Glutamatergic neuron (in vitro differentiated cells): ENCODE results near the gene OSBPL2. TPM values are rescaled to one million over a fixed set of nuclear protein-coding genes. Genes with fewer than 3 reads are reported as not detected.

Source experiments
- DNase-seq: peaks from one replicate; pipeline ENCODE4 v3.0.0; 2022
- H3K27ac Mint-ChIP-seq: one replicate; pipeline ENCODE4 v1.8.0; 2020; ENCODE audit warnings: mild to moderate bottlenecking, mixed read lengths, inconsistent platforms; ENCODE audit not compliant: unreplicated experiment
- H3K27me3 Mint-ChIP-seq: one replicate; pipeline ENCODE4 v1.8.0; 2020; ENCODE audit warnings: mild to moderate bottlenecking, moderate library complexity, mixed read lengths, inconsistent platforms; ENCODE audit not compliant: unreplicated experiment
- H3K36me3 Mint-ChIP-seq: one replicate; pipeline ENCODE4 v1.8.0; 2020; ENCODE audit warnings: mild to moderate bottlenecking, mixed read lengths, inconsistent platforms; ENCODE audit not compliant: unreplicated experiment
- H3K4me1 Mint-ChIP-seq: one replicate; pipeline ENCODE4 v1.8.0; 2020; ENCODE audit warnings: mild to moderate bottlenecking, low read depth, mixed read lengths, inconsistent platforms; ENCODE audit not compliant: unreplicated experiment
- H3K4me3 Mint-ChIP-seq: one replicate; pipeline ENCODE4 v1.8.0; 2020; ENCODE audit warnings: mild to moderate bottlenecking, mixed read lengths, inconsistent platforms; ENCODE audit not compliant: unreplicated experiment
- H3K9me3 Mint-ChIP-seq: one replicate; pipeline ENCODE4 v1.8.0; 2020; ENCODE audit warnings: mild to moderate bottlenecking, moderate library complexity, mixed read lengths, inconsistent platforms; ENCODE audit not compliant: unreplicated experiment
- total RNA-seq: library from RNA; stranded (reverse); fragmentation: NEBNext Ultra II Directional; extraction: Animal tissue kit (Norgen Biotek cat#: 25700); gene quantifications from one replicate; pipeline ENCODE4 v1.2.1, GENCODE V29; 2021; ENCODE audit not compliant: unreplicated experiment
- TF ChIP-seq, protein P1 (sequence below): fragments of 200-600 bp; sonication (generic); IDR thresholded peaks from one replicate; pipeline ENCODE4 v1.5.0; 2021; ENCODE audit not compliant: partially characterized antibody, unreplicated experiment

The OSBPL2 gene
- total RNA-seq, 1 donor from 2014 or later = 42.6 TPM

DNA sequence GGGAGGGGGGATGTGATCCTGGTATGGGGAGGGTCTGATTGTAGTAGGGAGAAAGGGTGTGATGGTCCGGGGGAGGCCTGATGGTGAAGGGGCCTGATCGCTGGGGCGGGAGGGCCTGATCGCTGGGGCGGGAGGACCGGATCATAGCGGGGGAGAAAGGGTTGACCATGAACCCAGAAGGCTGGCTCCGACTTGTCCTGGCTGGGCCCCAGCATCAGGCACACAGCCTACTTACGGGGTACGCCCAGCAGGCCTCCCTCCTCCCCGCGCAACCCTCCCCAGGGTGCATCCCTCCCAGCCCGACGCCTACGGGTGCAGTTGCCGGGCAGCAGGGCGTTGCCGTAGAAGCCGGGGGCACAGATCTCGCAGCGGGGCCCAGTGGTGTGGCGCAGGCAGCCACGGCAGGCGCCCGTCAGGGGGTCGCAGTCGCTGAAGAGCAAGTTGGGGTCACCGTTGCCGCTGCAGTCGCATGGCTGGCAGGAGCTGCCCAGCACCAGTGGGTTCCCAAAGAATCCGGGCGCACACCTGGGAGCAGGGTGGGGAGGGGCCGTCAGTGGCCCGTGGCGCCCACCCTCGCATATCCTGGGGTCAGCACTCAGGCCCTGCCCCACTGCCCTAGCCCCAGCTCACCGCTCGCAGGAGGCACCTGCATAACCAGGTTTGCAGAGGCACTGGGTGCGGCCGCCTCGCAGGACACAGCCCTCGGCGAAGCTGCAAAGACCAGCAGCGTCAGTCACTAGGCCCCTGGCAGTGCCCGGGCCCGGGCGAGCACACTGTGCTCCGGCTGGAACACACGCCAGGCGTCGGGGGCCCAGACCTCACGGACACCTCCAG lies 85.0 kb downstream of the OSBPL2 start:
- DNase-seq = no peak
- TF ChIP-seq, protein P1, sequence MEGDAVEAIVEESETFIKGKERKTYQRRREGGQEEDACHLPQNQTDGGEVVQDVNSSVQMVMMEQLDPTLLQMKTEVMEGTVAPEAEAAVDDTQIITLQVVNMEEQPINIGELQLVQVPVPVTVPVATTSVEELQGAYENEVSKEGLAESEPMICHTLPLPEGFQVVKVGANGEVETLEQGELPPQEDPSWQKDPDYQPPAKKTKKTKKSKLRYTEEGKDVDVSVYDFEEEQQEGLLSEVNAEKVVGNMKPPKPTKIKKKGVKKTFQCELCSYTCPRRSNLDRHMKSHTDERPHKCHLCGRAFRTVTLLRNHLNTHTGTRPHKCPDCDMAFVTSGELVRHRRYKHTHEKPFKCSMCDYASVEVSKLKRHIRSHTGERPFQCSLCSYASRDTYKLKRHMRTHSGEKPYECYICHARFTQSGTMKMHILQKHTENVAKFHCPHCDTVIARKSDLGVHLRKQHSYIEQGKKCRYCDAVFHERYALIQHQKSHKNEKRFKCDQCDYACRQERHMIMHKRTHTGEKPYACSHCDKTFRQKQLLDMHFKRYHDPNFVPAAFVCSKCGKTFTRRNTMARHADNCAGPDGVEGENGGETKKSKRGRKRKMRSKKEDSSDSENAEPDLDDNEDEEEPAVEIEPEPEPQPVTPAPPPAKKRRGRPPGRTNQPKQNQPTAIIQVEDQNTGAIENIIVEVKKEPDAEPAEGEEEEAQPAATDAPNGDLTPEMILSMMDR = no peak
- no peak overlapping the region for H3K27ac Mint-ChIP-seq
- no peak overlapping the region for H3K4me3 Mint-ChIP-seq
- H3K36me3 Mint-ChIP-seq = peaks cover 9% of the 10 kb centered on the region
- H3K9me3 Mint-ChIP-seq = peaks cover 6% of the 10 kb centered on the region
- H3K27me3 Mint-ChIP-seq = peaks cover 7% of the 10 kb centered on the region
- no peaks in the 10 kb centered on the region for H3K4me1 Mint-ChIP-seq

DNA sequence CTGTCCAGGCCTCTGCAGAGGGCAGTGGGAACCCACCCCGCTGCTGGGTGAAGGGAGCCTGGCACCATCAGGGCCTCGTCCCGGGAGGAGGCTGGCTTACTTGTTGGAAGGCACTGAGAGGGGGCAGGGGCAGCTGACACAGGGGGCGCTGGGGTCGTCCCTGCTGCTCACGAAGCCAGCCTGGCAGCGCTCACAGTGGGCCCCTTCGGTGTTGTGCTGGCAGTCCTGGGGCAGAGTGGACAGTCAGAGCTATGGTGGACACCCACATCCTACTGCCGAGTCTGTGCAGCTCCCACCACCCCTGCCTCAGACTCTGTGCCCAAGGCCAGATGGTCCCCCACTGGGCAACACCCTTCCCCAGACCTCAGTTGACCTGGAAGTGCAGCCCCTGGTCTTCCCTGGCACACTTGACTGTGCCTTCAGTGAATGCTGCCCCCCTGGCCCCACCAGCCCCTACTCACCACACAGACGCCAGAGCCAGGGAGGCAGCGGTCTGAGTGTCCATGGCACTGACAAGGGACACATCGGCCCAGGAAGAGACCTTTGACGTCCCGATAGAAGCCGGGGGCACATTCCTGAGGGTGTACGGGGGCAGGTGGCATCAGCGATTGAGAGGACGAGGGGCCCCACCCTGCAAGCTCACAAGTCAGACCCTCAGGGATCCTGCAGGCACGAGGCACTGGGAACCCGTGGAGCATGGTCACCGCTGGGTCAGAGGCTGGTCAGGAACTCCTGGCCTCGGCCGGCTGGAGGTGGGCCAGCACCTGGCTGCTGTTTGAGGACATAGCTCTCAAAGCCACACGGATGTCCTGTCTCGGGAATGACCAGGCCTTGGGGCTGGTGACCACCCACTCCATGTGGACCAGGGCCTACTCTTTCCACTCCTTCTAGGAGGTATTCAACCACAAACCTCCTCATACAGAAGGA lies 85.9 kb downstream of the OSBPL2 start:
- peaks cover 6% of the 10 kb centered on the region for H3K9me3 Mint-ChIP-seq
- no peaks in the 10 kb centered on the region for H3K4me1 Mint-ChIP-seq
- no peak overlapping the region for H3K4me3 Mint-ChIP-seq
- TF ChIP-seq, protein P1 = no peak
- H3K27me3 Mint-ChIP-seq = peaks cover 7% of the 10 kb centered on the region
- no peak overlapping the region for H3K27ac Mint-ChIP-seq
- no peak for DNase-seq
- H3K36me3 Mint-ChIP-seq = peaks cover 9% of the 10 kb centered on the region

DNA sequence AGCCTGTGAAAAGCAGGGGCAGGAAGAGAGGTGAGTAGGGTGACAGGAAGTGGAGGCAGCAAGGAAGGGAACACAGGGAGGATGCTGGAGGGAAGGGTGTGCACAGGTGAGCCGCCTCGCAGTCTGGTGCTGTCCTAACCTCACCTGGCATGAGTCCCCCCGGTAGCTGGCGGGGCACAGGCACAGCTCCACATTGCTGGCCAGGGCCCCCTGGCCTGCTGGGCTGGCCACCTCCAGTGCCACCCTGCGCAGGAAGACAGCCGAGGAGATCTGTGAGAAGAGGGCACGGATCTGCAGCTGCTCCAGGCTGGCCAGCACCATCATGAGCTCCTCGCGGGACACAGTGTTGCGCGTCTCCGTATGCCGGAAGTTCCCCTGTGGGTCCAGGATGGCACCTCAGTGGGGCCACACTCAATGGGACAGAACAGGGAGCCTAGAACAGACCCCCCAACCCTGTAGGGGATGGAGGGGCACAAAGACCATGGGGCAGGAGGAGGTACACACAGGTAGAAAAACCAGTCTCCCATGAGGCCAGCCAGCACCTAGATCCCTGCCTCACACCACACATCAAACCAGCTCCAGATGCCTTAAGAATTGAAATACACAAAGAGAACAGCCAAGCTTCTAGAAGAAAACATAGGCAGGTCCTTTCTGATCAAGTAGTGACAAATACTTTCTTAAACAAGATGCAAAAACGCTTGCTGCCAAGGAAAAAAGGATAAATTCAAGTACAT lies 87.0 kb downstream of the OSBPL2 start:
- TF ChIP-seq, protein P1 = no peak
- H3K4me3 Mint-ChIP-seq = no peak overlapping the region
- no peak overlapping the region for H3K27ac Mint-ChIP-seq
- H3K27me3 Mint-ChIP-seq = peaks cover 4% of the 10 kb centered on the region
- no peaks in the 10 kb centered on the region for H3K4me1 Mint-ChIP-seq
- peaks cover 6% of the 10 kb centered on the region for H3K9me3 Mint-ChIP-seq
- peaks cover 9% of the 10 kb centered on the region for H3K36me3 Mint-ChIP-seq
- no peak for DNase-seq

DNA sequence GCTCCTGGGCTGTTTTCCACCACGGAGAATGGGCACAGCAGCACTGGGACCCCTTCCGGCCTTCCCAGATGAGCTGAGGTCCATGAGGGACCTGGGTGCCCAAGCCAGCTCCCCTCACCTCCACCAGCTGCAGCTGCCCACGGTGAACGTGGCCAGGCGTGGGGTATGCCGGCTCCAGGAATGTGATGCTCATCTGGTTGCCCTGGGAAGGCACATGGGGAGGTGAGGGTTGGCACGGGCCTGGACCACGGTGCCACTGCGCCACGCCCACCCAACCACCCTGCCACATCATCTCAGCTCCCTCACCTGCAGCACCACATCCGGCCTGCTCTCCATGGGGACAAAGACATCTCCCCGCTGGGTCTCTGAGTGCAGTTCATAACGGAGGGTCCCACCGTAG lies 88.2 kb downstream of the OSBPL2 start:
- no peak for DNase-seq
- Mint-ChIP-seq H3K27ac (no peak overlapping the region), H3K4me3 (no peak overlapping the region), H3K27me3 (peaks cover 5% of the 10 kb centered on the region), H3K9me3 (peaks cover 6% of the 10 kb centered on the region), H3K4me1 (no peaks in the 10 kb centered on the region), H3K36me3 (peaks cover 9% of the 10 kb centered on the region)
- TF ChIP-seq, protein P1 = no peak
